T-cell (primary cell): ENCODE measurements around the gene GADL1. TPM values are rescaled to one million over a fixed set of nuclear protein-coding genes. Genes with fewer than 3 reads are reported as not detected.

Experiments
- ATAC-seq, 4 experiments: fragments of 200-7000 bp in 3 of 4; fragments of 150-1000 bp in 1 of 4; cut with Tn5 transposase; replicated peaks in 1 of 4; 1 replicate in 3 of 4; 2 replicates in 1 of 4; pipeline ENCODE4 v1.10.0; 2021; ENCODE audit warnings: moderate library complexity in 3 of 4, mild to moderate bottlenecking in 2 of 4, moderate number of reproducible peaks in 1 of 4
- CTCF ChIA-PET, 2 donors: fragments of 300-600 bp; sonication (Branson Sonifier 250); formaldehyde crosslinking; loops; one replicate each; lab custom pipeline; 2022; ENCODE audit warnings: antibody characterized with exemption in 2 of 2; lab: Charles Lee
- POLR2A ChIA-PET, 2 donors: fragments of 300-600 bp; sonication (Branson Sonifier 250); formaldehyde crosslinking; loops; one replicate each; lab custom pipeline; 2022; ENCODE audit warnings: antibody characterized with exemption in 2 of 2; lab: Charles Lee
- DNase-seq, 35 experiments: peaks; one replicate each; pipeline versions ENCODE4 v3.0.0 to v3.0.0-alpha.2; 2013 to 2023
- H3K27ac ChIP-seq: one replicate; pipeline ENCODE4 v1.5.1; 2013; ENCODE audit warnings: low read length
- H3K27me3 ChIP-seq, 2 experiments: replicated peaks in 1 of 2; 1 replicate in 1 of 2; 2 replicates in 1 of 2; pipeline versions ENCODE4 v1.6.1 to v1.7.0; 2013; ENCODE audit warnings: low read length in 1 of 2, mixed read lengths in 1 of 2; ENCODE audit not compliant: control insufficient read depth in 2 of 2, insufficient read depth in 2 of 2; ENCODE audit errors: extremely low read depth in 1 of 2
- H3K36me3 ChIP-seq, 2 donors: 1 replicate in 1 of 2; 2 replicates in 1 of 2; pipeline versions ENCODE4 v1.6.1 to v1.7.0; 2013; ENCODE audit warnings: low read length in 1 of 2; ENCODE audit not compliant: control insufficient read depth in 2 of 2, insufficient read depth in 1 of 2; ENCODE audit errors: extremely low read depth in 1 of 2
- H3K4me1 ChIP-seq, 2 experiments: 1 replicate in 1 of 2; 2 replicates in 1 of 2; pipeline versions ENCODE4 v1.6.1 to v1.7.0; 2013; ENCODE audit warnings: low read length in 2 of 2, mixed read lengths in 1 of 2; ENCODE audit not compliant: insufficient read depth in 2 of 2, control insufficient read depth in 1 of 2; ENCODE audit errors: extremely low read depth in 1 of 2
- H3K4me3 ChIP-seq, 2 donors: 1 replicate in 1 of 2; 2 replicates in 1 of 2; pipeline versions ENCODE4 v1.5.1 to v1.7.0; 2013; ENCODE audit warnings: mild to moderate bottlenecking in 2 of 2, low read length in 1 of 2, moderate library complexity in 1 of 2; ENCODE audit not compliant: control insufficient read depth in 1 of 2; ENCODE audit errors: extremely low read depth in 1 of 2
- H3K9me3 ChIP-seq: 2 replicates; pipeline ENCODE4 v1.7.0; 2013
- H3K27ac Mint-ChIP-seq, 2 donors: one replicate each; pipeline ENCODE4 v1.8.0; 2020 to 2021; ENCODE audit warnings: mild to moderate bottlenecking in 2 of 2, mixed read lengths in 2 of 2
- H3K27me3 Mint-ChIP-seq, 2 donors: one replicate each; pipeline ENCODE4 v1.8.0; 2021 to 2022; ENCODE audit warnings: mixed read lengths in 2 of 2
- H3K36me3 Mint-ChIP-seq: one replicate; pipeline ENCODE4 v1.8.0; 2021; ENCODE audit warnings: mixed read lengths
- H3K4me1 Mint-ChIP-seq, 3 donors: one replicate each; pipeline ENCODE4 v1.8.0; 2020 to 2022; ENCODE audit warnings: mixed read lengths in 3 of 3, mild to moderate bottlenecking in 1 of 3
- H3K4me3 Mint-ChIP-seq, 3 donors: one replicate each; pipeline ENCODE4 v1.8.0; 2020 to 2022; ENCODE audit warnings: mild to moderate bottlenecking in 3 of 3, mixed read lengths in 3 of 3, moderate library complexity in 3 of 3
- H3K9me3 Mint-ChIP-seq, 3 donors: one replicate each; pipeline ENCODE4 v1.8.0; 2020 to 2022; ENCODE audit warnings: mixed read lengths in 3 of 3
- WGBS: methylation state at CpG from one replicate; pipeline ENCODE4 v1.1.5; 2013; ENCODE audit warnings: missing lambda C conversion rate; ENCODE audit not compliant: insufficient coverage; 5-methylcytosine and 5-hydroxymethylcytosine counted together
- total RNA-seq, 35 experiments: library from RNA in 6 of 35; stranded (reverse) in 6 of 35; fragments of 120-200 nt in 1 of 35; gene quantifications; one replicate each; pipeline versions ENCODE4 v1.2.1 to v1.2.4 and lab custom pipeline; 2013 to 2026

Gene GADL1
- total RNA-seq, 5 donors from 2014 or later (not counting 1 experiment from before 2014, with no cell fraction given) = not detected

DNA sequence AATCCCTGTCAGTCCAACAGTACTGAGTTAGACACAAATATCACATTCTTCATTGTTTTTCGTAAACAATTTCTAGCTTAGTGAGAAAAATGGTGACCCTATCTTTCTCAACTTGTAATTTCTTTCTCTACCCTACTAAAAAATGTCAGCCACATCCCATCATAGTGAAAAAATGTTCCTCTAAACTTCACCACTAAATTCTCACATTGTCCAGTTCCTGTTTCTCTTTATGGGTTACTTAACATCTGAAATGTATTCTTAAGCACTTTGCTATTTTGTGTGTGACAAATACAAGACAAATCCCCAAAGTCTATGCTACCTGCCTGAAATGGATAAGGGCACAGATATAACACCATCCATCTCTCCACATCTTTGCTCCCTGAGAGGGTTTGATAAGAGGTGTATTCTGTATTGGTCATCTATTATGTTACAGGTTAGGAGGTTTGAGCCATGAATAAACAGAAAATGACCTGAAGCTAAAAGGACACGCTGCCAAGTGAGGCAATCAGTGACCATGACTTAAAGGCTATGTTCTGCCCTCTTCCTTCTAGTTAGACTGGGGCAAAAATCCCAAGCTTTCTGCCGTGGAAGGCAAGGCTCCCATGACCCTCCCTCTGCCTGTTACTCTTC lies 118.2 kb downstream of the GADL1 start:
- WGBS = 69% methylated on average over 2 of the region's 3 CpGs
- Histone ChIP-seq H3K9me3 (no peaks in the 10 kb centered on the region), H3K27me3 (peaks cover 0 to 5% of the 10 kb centered on the region in 2 experiments), H3K4me1 (no peaks in the 10 kb centered on the region), H3K4me3 (no peak overlapping the region), H3K27ac (no peak overlapping the region), H3K36me3 (no peaks in the 10 kb centered on the region)
- no peaks in the 10 kb centered on the region for H3K36me3 Mint-ChIP-seq
- H3K9me3 Mint-ChIP-seq = no peaks in the 10 kb centered on the region
- no peak overlapping the region for H3K27ac Mint-ChIP-seq
- ATAC-seq = no peak
- peaks cover 0 to 2% of the 10 kb centered on the region in 2 donors for H3K27me3 Mint-ChIP-seq
- no peaks in the 10 kb centered on the region for H3K4me1 Mint-ChIP-seq
- ChIA-PET POLR2A (interaction anchor here in 1 of 2 donors (0.6 kb wide), 1 partner anchor 235 kb away, joined by 3 read pairs; no protein-coding TSS in a partner anchor), CTCF (interaction anchor here in 1 of 2 donors (0.6 kb wide), 1 partner anchor 40 kb away, joined by 4 read pairs; no protein-coding TSS in a partner anchor)
- DNase-seq = no peak
- no peak overlapping the region for H3K4me3 Mint-ChIP-seq

- H3K27ac Mint-ChIP-seq = no peak overlapping the region
- H3K27me3 Mint-ChIP-seq = peaks cover 0 to 2% of the 10 kb centered on the region in 2 donors
- WGBS = 84% methylated on average over 7 of the region's 10 CpGs
- POLR2A ChIA-PET = no interaction called here
- H3K4me3 ChIP-seq = no peak overlapping the region
- H3K27ac ChIP-seq = no peak overlapping the region
- no peaks in the 10 kb centered on the region for H3K36me3 ChIP-seq
- H3K4me1 Mint-ChIP-seq = no peaks in the 10 kb centered on the region
- CTCF ChIA-PET = no interaction called here
- no peaks in the 10 kb centered on the region for H3K36me3 Mint-ChIP-seq
- no peak overlapping the region for H3K4me3 Mint-ChIP-seq
- H3K27me3 ChIP-seq = peaks cover 0 to 3% of the 10 kb centered on the region in 2 experiments
- no peaks in the 10 kb centered on the region for H3K4me1 ChIP-seq
- no peaks in the 10 kb centered on the region for H3K9me3 Mint-ChIP-seq
- ATAC-seq (no peak), DNase-seq (no peak)
- no peaks in the 10 kb centered on the region for H3K9me3 ChIP-seq
These were observed 119.4 kb downstream of the GADL1 start for GRCh38 chr3:30775040-30775439.

DNA sequence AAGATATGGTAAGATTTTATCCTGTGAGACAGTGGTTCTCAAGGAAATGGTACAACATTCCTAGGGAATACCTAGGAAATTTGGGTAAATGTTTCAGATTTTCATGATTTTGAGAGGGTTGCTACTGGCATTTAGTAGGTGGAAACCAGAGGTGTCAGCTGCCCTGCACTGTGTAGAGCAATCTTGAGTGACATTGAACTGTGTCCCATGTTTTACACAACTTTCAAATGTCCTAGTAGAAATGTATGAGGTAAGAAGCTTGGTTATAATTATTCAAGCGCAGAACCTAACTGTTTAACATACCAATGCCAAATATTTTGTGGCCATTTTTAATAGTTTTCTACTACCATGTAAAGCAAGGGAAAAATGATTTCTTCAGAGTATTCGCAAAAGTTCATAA lies 120.4 kb downstream of the GADL1 start:
- ATAC-seq (no peak), DNase-seq (no peak)
- Mint-ChIP-seq H3K36me3 (no peaks in the 10 kb centered on the region), H3K4me3 (no peak overlapping the region), H3K27me3 (peaks cover 0 to 2% of the 10 kb centered on the region in 2 donors), H3K27ac (no peak overlapping the region), H3K4me1 (no peaks in the 10 kb centered on the region), H3K9me3 (no peaks in the 10 kb centered on the region)
- Histone ChIP-seq H3K4me3 (no peak overlapping the region), H3K9me3 (no peaks in the 10 kb centered on the region), H3K36me3 (no peaks in the 10 kb centered on the region), H3K4me1 (no peaks in the 10 kb centered on the region), H3K27ac (no peak overlapping the region), H3K27me3 (no peaks in the 10 kb centered on the region)
- POLR2A ChIA-PET = no interaction called here
- no CpG with 5 or more reads among the region's 2 CpGs for WGBS
- CTCF ChIA-PET = no interaction called here

DNA sequence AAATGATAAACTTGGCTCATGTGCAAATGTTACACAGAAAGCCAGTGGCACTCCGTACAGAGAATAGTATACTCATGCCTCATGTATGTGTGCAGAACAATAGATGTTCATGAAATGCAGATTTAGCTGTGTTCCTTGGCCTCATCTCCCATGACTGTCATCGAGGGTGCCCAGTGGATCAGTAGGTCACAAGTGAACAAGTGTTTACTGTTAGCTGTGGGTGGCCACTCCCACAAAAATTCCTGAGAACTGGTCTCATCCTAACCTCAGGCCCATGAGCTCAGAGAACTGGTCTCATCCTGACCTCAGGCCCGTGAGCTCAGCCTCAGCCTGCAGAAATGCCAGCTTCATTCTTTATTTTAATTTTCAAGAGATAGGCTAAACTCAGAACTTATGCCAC lies 124.1 kb downstream of the GADL1 start:
- H3K27ac Mint-ChIP-seq = no peak overlapping the region
- Histone ChIP-seq H3K4me1 (no peaks in the 10 kb centered on the region), H3K36me3 (no peaks in the 10 kb centered on the region), H3K9me3 (no peaks in the 10 kb centered on the region), H3K27me3 (no peaks in the 10 kb centered on the region), H3K27ac (no peak overlapping the region), H3K4me3 (no peak overlapping the region)
- ATAC-seq = no peak
- ChIA-PET POLR2A (interaction anchor here in 1 of 2 donors (0.6 kb wide), 1 partner anchor 505 kb away, joined by 5 read pairs; no protein-coding TSS in a partner anchor), CTCF (interaction anchor here (0.5 to 3.8 kb wide), 11 partner anchors 11 to 998 kb away, joined by 3 to 22 read pairs (median 5); no protein-coding TSS in a partner anchor)
- 68% methylated on average over 2 of the region's 3 CpGs for WGBS
- H3K9me3 Mint-ChIP-seq = no peaks in the 10 kb centered on the region
- peaks cover 0 to 4% of the 10 kb centered on the region in 2 donors for H3K27me3 Mint-ChIP-seq
- H3K4me3 Mint-ChIP-seq = no peak overlapping the region
- H3K4me1 Mint-ChIP-seq = peaks cover 3 to 9% (median 3%) of the 10 kb centered on the region in 3 donors
- no peaks in the 10 kb centered on the region for H3K36me3 Mint-ChIP-seq
- no peak for DNase-seq

DNA sequence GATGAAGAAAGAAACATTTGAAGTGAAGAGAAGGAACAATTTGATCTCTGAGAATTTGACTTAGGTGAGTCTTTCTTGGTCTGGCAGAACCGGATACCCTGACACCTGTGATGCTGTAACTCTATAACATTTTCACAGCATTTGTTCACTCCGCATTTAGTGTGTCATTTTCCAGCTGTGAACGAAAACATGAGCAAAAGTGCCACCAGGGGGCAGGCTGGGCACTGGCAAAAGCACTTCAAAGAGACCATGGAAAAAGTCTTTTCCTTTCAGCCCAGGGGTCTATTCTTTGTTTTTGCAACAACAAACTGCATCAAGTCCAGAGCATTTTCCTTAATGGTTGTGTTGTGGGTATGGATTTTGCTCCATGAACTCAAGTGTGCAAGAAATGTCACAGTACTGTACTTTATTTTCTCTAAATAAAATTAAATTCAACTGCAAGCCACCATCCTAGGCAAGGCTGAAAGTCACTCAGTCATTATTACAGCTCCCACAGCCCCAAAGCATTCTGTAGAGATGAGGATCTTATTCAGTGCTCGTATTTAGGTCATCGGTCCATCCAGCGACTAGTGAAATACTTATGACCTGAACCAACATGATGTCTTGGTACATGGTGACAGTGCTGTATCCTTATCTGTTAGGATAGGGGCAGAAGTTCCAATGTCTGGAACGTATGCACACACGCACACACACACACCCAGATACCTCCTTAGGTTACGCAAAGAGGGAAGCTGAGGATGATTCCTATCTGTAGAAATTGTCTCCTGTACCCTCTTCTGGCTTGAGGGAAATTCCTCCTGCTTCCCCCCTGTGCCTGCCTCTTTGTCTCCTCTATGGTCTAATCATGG lies 125.5 kb downstream of the GADL1 start:
- CTCF ChIA-PET = interaction anchor here (0.9 to 3.8 kb wide), 11 partner anchors 9 to 1000 kb away, joined by 3 to 22 read pairs (median 5); no protein-coding TSS in a partner anchor
- Histone ChIP-seq H3K9me3 (no peaks in the 10 kb centered on the region), H3K27me3 (no peaks in the 10 kb centered on the region), H3K36me3 (no peaks in the 10 kb centered on the region), H3K27ac (no peak overlapping the region), H3K4me3 (no peak overlapping the region), H3K4me1 (no peaks in the 10 kb centered on the region)
- DNase-seq = peak; percentile 27 to 76 (median 58)
- POLR2A ChIA-PET = interaction anchor here in 1 of 2 donors (0.5 kb wide), 1 partner anchor 848 kb away, joined by 4 read pairs; no protein-coding TSS in a partner anchor
- WGBS = 48% methylated on average over 3 of the region's 9 CpGs
- H3K27ac Mint-ChIP-seq = no peak overlapping the region
- H3K4me1 Mint-ChIP-seq = peaks cover 3 to 9% (median 3%) of the 10 kb centered on the region in 3 donors
- H3K27me3 Mint-ChIP-seq = peaks cover 0 to 4% of the 10 kb centered on the region in 2 donors
- no peak overlapping the region for H3K4me3 Mint-ChIP-seq
- ATAC-seq = peak in 2 of 4 experiments; percentile 37 to 50
- H3K9me3 Mint-ChIP-seq = no peaks in the 10 kb centered on the region
- no peaks in the 10 kb centered on the region for H3K36me3 Mint-ChIP-seq

GRCh38 chr3:30768046-30768445 lies 126.4 kb downstream of the GADL1 start:
- H3K27ac Mint-ChIP-seq = no peak overlapping the region
- H3K9me3 Mint-ChIP-seq = no peaks in the 10 kb centered on the region
- no CpG with 5 or more reads among the region's 1 CpG for WGBS
- Histone ChIP-seq H3K9me3 (no peaks in the 10 kb centered on the region), H3K27me3 (no peaks in the 10 kb centered on the region), H3K27ac (no peak overlapping the region), H3K36me3 (no peaks in the 10 kb centered on the region), H3K4me1 (no peaks in the 10 kb centered on the region), H3K4me3 (no peak overlapping the region)
- peaks cover 3 to 9% (median 3%) of the 10 kb centered on the region in 3 donors for H3K4me1 Mint-ChIP-seq
- H3K4me3 Mint-ChIP-seq = no peak overlapping the region
- ATAC-seq (no peak), DNase-seq (no peak)
- H3K27me3 Mint-ChIP-seq = peaks cover 0 to 4% of the 10 kb centered on the region in 2 donors
- H3K36me3 Mint-ChIP-seq = no peaks in the 10 kb centered on the region
- ChIA-PET POLR2A (no interaction called here), CTCF (interaction anchor here (0.5 to 3.8 kb wide), 11 partner anchors 12 to 1945 kb away, joined by 3 to 22 read pairs (median 5); no protein-coding TSS in a partner anchor)
